Prostate gland (tissue), 2 donors: Measurements from ENCODE around the gene BLM. TPM values are rescaled to one million over a fixed set of nuclear protein-coding genes. Genes with fewer than 3 reads are reported as not detected.
A peak's percentile ranks its signal among the peaks of the same experiment; 100 is the strongest.

Experiments
- DNase-seq: peaks from one replicate; pipeline ENCODE4 v3.0.0-alpha.2; 2019; ENCODE audit warnings: low spot score
- H3K27ac ChIP-seq, 2 donors: fragments of 200-600 bp; sonication (generic); 2 replicates each; pipeline ENCODE4 v1.5.1; 2017 to 2019
- H3K27me3 ChIP-seq: fragments of 200-600 bp; sonication (generic); replicated peaks from 2 replicates; pipeline ENCODE4 v1.5.1; 2019; ENCODE audit not compliant: insufficient read depth
- H3K36me3 ChIP-seq, 2 donors: fragments of 200-600 bp; sonication (generic); 1 replicate in 1 of 2; 2 replicates in 1 of 2; pipeline versions ENCODE4 v1.5.1 to v1.8.1; 2017 to 2019
- H3K4me1 ChIP-seq: fragments of 200-600 bp; sonication (generic); replicated peaks from 2 replicates; pipeline ENCODE4 v1.5.1; 2019
- H3K4me3 ChIP-seq, 2 donors: fragments of 200-600 bp; sonication (generic); 2 replicates each; pipeline ENCODE4 v1.5.1; 2017 to 2019
- H3K9me3 ChIP-seq: fragments of 200-600 bp; sonication (generic); 2 replicates; pipeline ENCODE4 v1.5.1; 2017
- CTCF ChIP-seq, 4 experiments: fragments of 200-600 bp in 2 of 4; fragments of 450-650 bp in 2 of 4; sonication (generic) in 2 of 4; IDR thresholded peaks; 1 replicate in 3 of 4; 2 replicates in 1 of 4; pipeline ENCODE4 v1.5.1; 2016 to 2019; ENCODE audit warnings: antibody characterized with exemption in 4 of 4, mild to moderate bottlenecking in 2 of 4, moderate library complexity in 2 of 4
- POLR2A ChIP-seq: fragments of 450-650 bp; IDR thresholded peaks from one replicate; pipeline ENCODE4 v1.6.1; 2016; ENCODE audit warnings: antibody characterized with exemption, mild to moderate bottlenecking
- POLR2AphosphoS5 ChIP-seq: sonication (generic); formaldehyde crosslinking; IDR thresholded peaks from one replicate; pipeline ENCODE4 v1.6.1; 2017; ENCODE audit warnings: antibody characterized with exemption
- WGBS: methylation state at CpG from one replicate; pipeline ENCODE4 v1.1.5; 2018; 5-methylcytosine and 5-hydroxymethylcytosine counted together
- intact Hi-C: fragments of 100-400 bp; cut with DNase I; formaldehyde crosslinking; loops from one replicate; pipeline ENCODE4 v1.14.2; 2022
- total RNA-seq, 2 donors: library from RNA; depleted of rRNA; stranded (reverse); fragments of >200 nt; gene quantifications; one replicate each; pipeline ENCODE4 v1.1.0, GENCODE V29; 2016

BLM gene
- total RNA-seq, 2 donors from 2014 or later: 1.4 to 4.9 TPM

DNA sequence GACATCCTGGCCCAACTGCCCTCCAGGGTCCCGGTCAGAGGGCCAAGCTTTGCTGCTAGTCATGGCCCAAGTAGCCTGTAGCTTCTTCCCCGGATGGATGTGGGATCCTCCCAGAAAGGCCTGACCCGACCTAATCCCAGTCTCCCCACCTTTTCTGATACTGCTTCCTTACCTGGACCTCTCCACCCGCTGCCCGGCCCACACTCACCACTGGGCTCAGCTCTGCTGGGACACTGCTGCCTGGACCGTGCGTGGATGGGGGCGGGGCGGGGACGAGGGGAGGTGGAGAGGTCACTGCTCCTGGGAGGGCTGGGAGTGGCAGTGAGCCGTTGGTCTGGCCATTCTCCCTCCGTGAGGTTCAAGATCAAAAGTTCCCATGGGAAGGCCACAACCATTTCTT is 111.0 kb downstream of the BLM start:
- intact Hi-C loops: no loop called here
- no peak overlapping the region for H3K27ac ChIP-seq
- H3K4me1 ChIP-seq: no peaks in the 10 kb centered on the region
- 93% methylated on average over 12 of the region's 12 CpGs for WGBS
- no peaks in the 10 kb centered on the region for H3K36me3 ChIP-seq
- no peak for DNase-seq
- no peak for TF ChIP-seq POLR2A
- no peak for TF ChIP-seq POLR2AphosphoS5
- TF ChIP-seq CTCF (IDR thresholded peaks at IDR 0.05): no peak
- no peak overlapping the region for H3K4me3 ChIP-seq
- H3K27me3 ChIP-seq: no peaks in the 10 kb centered on the region
- H3K9me3 ChIP-seq: no peaks in the 10 kb centered on the region

- intact Hi-C loops: no loop called here
- H3K9me3 ChIP-seq: no peaks in the 10 kb centered on the region
- no peaks in the 10 kb centered on the region for H3K36me3 ChIP-seq
- DNase-seq: no peak
- WGBS: 90% methylated on average over 6 of the region's 6 CpGs
- H3K27ac ChIP-seq: no peak overlapping the region
- no peaks in the 10 kb centered on the region for H3K27me3 ChIP-seq
- no peak overlapping the region for H3K4me3 ChIP-seq
- TF ChIP-seq POLR2AphosphoS5: no peak
- TF ChIP-seq POLR2A: no peak
- no peak for TF ChIP-seq CTCF (IDR thresholded peaks at IDR 0.05)
- no peaks in the 10 kb centered on the region for H3K4me1 ChIP-seq
Measured at GRCh38 chr15:90829126-90829525, 112.0 kb downstream of the BLM start.

DNA sequence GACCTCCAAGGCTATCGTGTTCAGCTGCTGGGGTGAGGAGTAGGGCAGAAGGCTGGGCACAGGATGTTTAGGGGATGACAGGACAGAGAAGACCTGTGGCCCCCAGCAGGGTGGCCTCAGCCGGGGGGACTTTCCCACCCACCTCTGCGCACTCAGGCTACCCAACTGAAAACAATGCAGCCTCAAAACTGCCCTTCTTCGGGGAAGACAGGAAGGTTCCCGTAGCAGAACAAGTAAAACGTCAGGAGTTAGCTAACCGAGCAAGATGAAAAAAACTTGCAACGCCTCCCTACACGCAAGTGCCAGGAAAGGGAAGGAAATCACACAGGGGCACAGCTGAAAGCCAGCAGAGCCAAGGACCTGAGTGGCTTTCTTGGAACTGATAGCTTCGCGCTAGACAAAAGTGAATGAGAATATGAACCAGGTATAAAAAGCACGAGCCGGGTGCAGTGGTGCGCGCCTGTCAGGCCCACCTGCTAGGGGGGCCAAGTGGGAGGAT is 112.8 kb downstream of the BLM start:
- peak overlapping the region; percentile 25 to 30 for H3K27ac ChIP-seq
- intact Hi-C loops: no loop called here

GRCh38 chr15:90834626-90835025 is 117.5 kb downstream of the BLM start:
- DNase-seq: no peak
- Histone ChIP-seq H3K27ac (no peak overlapping the region), H3K27me3 (no peaks in the 10 kb centered on the region), H3K4me1 (no peaks in the 10 kb centered on the region), H3K9me3 (no peaks in the 10 kb centered on the region), H3K36me3 (no peaks in the 10 kb centered on the region), H3K4me3 (no peak overlapping the region)
- intact Hi-C loops: no loop called here
- no peak for TF ChIP-seq CTCF (IDR thresholded peaks at IDR 0.05)
- no peak for TF ChIP-seq POLR2A
- TF ChIP-seq POLR2AphosphoS5: no peak
- 70% methylated on average over 5 of the region's 5 CpGs for WGBS

More for the DNA sequence above, 112.8 kb downstream of the BLM start:
- no peaks in the 10 kb centered on the region for H3K4me1 ChIP-seq
- 33% methylated on average over 15 of the region's 15 CpGs for WGBS
- peak; percentile 84 for TF ChIP-seq POLR2AphosphoS5
- TF ChIP-seq CTCF (IDR thresholded peaks at IDR 0.05): no peak
- H3K4me3 ChIP-seq: no peak overlapping the region
- peak; percentile 51 for DNase-seq
- no peaks in the 10 kb centered on the region for H3K36me3 ChIP-seq
- no peaks in the 10 kb centered on the region for H3K9me3 ChIP-seq
- no peaks in the 10 kb centered on the region for H3K27me3 ChIP-seq

- TF ChIP-seq POLR2AphosphoS5 (no peak), POLR2A (no peak), CTCF (IDR thresholded peaks at IDR 0.05) (no peak)
- no peak for DNase-seq
- no peak overlapping the region for H3K27ac ChIP-seq
- no peaks in the 10 kb centered on the region for H3K27me3 ChIP-seq
- H3K4me1 ChIP-seq: no peaks in the 10 kb centered on the region
- WGBS: 76% methylated on average over 7 of the region's 7 CpGs
- no peaks in the 10 kb centered on the region for H3K9me3 ChIP-seq
- no peaks in the 10 kb centered on the region for H3K36me3 ChIP-seq
- intact Hi-C loops: no loop called here
- no peak overlapping the region for H3K4me3 ChIP-seq
Measured at GRCh38 chr15:90836296-90836871, 119.2 kb downstream of the BLM start.
